Adrenal gland (tissue), 12 donors: ENCODE measurements around the gene JARID2. TPM values are rescaled to one million over a fixed set of nuclear protein-coding genes. Genes with fewer than 3 reads are reported as not detected.

Experiments
- DNase-seq, 7 donors: peaks; one replicate each; pipeline ENCODE4 v3.0.0-alpha.2; 2019 to 2020
- H3K27ac ChIP-seq, 5 donors: fragments of 200-600 bp; sonication (generic) in 4 of 5; 1 replicate in 3 of 5; 2 replicates in 2 of 5; pipeline versions ENCODE4 v1.5.1 to v1.8.0; 2016 to 2020; ENCODE audit warnings: mild to moderate bottlenecking in 1 of 5
- H3K27me3 ChIP-seq: fragments of 200-600 bp; 2 replicates; pipeline ENCODE4 v1.8.0; 2021
- H3K36me3 ChIP-seq, 2 donors: fragments of 200-600 bp; replicated peaks in 1 of 2; 1 replicate in 1 of 2; 2 replicates in 1 of 2; pipeline versions ENCODE4 v1.5.1 to v1.8.0; 2018 to 2022
- H3K4me1 ChIP-seq, 2 donors: fragments of 200-600 bp; replicated peaks in 1 of 2; 1 replicate in 1 of 2; 2 replicates in 1 of 2; pipeline versions ENCODE4 v1.5.1 to v1.8.0; 2018 to 2021
- H3K4me3 ChIP-seq, 4 donors: fragments of 200-600 bp; sonication (generic) in 3 of 4; one replicate each; pipeline ENCODE4 v1.5.1; 2016 to 2018
- H3K9me3 ChIP-seq, 3 donors: fragments of 200-600 bp; sonication (generic) in 1 of 3; replicated peaks in 1 of 3; 1 replicate in 2 of 3; 2 replicates in 1 of 3; pipeline versions ENCODE4 v1.5.1 to v1.8.0; 2016 to 2021
- CTCF ChIP-seq, 6 experiments: fragments of 450-650 bp in 4 of 6; fragments of 200-600 bp in 2 of 6; sonication (generic) in 1 of 6; IDR thresholded peaks; 1 replicate in 5 of 6; 2 replicates in 1 of 6; pipeline versions ENCODE4 v1.5.1 to v1.8.0; 2016 to 2021; ENCODE audit warnings: antibody characterized with exemption in 6 of 6, mild to moderate bottlenecking in 2 of 6, moderate library complexity in 1 of 6
- POLR2A ChIP-seq, 2 donors: fragments of 450-650 bp; IDR thresholded peaks; one replicate each; pipeline ENCODE4 v1.6.1; 2017; ENCODE audit warnings: antibody characterized with exemption in 2 of 2, mild to moderate bottlenecking in 2 of 2, moderate library complexity in 1 of 2
- WGBS, 4 donors: extraction: QIAGEN DNeasy Blood & Tissue Kit in 2 of 4; methylation state at CpG; one replicate each; pipeline versions ENCODE4 v1.1.5 to v1.1.7; 2013 to 2017; 5-methylcytosine and 5-hydroxymethylcytosine counted together
- intact Hi-C, 2 donors: fragments of 100-400 bp; cut with DNase I; formaldehyde crosslinking; loops; one replicate each; pipeline versions ENCODE4 v1.14.1 to v1.15.0; 2022 to 2023
- polyA plus RNA-seq, 3 donors: library from polyadenylated mRNA; stranded (reverse); fragments of 200-250 nt in 2 of 3; fragments of 350-450 nt in 1 of 3; fragmentation: Illumina TruSeq in 1 of 3; extraction: RNeasy Lipid Tissue Mini Kit (QIAGEN cat#74804) in 1 of 3; gene quantifications; one replicate each; pipeline ENCODE4 v1.2.3, GENCODE V29; 2013 to 2014
- total RNA-seq, 9 donors: library from RNA; depleted of rRNA in 4 of 9; stranded (reverse); fragments of >200 nt in 4 of 9; fragments of 120-200 nt in 1 of 9; fragmentation: NEBNext Ultra II Directional in 1 of 9; extraction: Animal tissue kit (Norgen Biotek cat#: 25700) in 1 of 9; gene quantifications; one replicate each; pipeline versions ENCODE4 v1.1.0 to v1.2.4, GENCODE V29; 2013 to 2023
- donor health status: healthy with polysubstance abuse.
- donor health status: Bipolar disorder and iron deficiency.
- donor health status: DM: yes; HTN: yes; CAD: no.
- donor health status: DM: no; HTN: no; CAD: no.
- donor health status: DM: no; HTN: no; CAD: no.
- donor health status: DM: yes; HTN: yes; CAD: no.

The JARID2 gene
- total and polyA plus RNA-seq, 12 donors = 3.0 to 13.6 (median 8.2) TPM

DNA sequence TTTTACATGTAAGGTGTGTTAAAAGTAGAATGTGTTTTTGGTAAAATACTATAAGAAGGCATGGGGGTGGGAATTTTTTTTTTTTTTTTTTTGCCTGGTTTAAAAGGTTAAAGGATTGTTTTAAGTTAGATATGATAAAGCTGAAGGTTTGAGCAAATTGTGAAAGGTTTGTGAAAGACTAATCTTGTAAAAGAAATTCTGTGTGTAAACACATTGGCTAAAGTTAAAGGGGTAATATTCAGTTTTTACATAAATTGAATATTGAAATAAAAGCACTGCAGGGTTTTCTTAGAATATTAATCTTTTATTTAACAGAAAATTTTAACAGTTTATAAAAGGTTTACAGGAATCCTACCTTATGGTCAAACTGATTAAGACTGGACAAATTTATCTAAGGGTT, 311.3 kb downstream of the JARID2 start:
- DNase-seq = no peak
- no peak overlapping the region for H3K27ac ChIP-seq
- intact Hi-C loops = no loop called here
- no peaks in the 10 kb centered on the region for H3K9me3 ChIP-seq
- peaks cover 0 to under 1% of the 10 kb centered on the region in 2 donors for H3K4me1 ChIP-seq
- no peaks in the 10 kb centered on the region for H3K27me3 ChIP-seq
- TF ChIP-seq POLR2A (IDR thresholded peaks at IDR 0.05) (no peak), CTCF (IDR thresholded peaks at IDR 0.05) (no peak)
- no peaks in the 10 kb centered on the region for H3K36me3 ChIP-seq
- no peak overlapping the region for H3K4me3 ChIP-seq

DNA sequence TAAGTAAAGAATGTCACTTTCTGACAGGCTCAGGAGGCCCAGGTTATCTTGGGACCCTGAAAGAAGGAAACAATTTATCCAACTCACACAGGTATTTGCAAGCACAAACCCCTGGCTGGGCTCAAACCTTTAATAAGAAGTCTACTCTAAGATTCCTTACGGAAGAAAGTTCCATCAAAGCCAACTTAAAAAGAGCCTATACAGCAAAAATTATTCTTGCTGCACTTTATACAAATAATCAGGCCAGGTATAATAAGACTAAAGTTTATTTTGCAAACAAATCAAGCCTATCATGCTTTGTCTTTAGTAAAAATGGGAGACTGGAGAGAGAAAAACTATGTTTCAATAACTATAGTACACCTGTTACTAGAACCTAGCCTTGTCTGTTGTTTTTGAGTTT, 314.8 kb downstream of the JARID2 start:
- H3K36me3 ChIP-seq = no peaks in the 10 kb centered on the region
- no peaks in the 10 kb centered on the region for H3K27me3 ChIP-seq
- H3K4me3 ChIP-seq = no peak overlapping the region
- intact Hi-C loops = no loop called here
- no peaks in the 10 kb centered on the region for H3K9me3 ChIP-seq
- 90 to 100% (median 95%) methylated on average over 1 of the region's 1 CpG for WGBS, 4 donors
- no peak for TF ChIP-seq POLR2A (IDR thresholded peaks at IDR 0.05)
- TF ChIP-seq CTCF (IDR thresholded peaks at IDR 0.05) = no peak
- no peaks in the 10 kb centered on the region for H3K4me1 ChIP-seq
- DNase-seq = no peak
- H3K27ac ChIP-seq = no peak overlapping the region

GRCh38 chr6:15561447-15562199, 315.8 kb downstream of the JARID2 start:
- WGBS, 4 donors = 92 to 97% (median 95%) methylated on average over 3 of the region's 3 CpGs

GRCh38 chr6:15562977-15563376, 317.1 kb downstream of the JARID2 start:
- Histone ChIP-seq H3K4me1 (no peaks in the 10 kb centered on the region), H3K27ac (no peak overlapping the region), H3K4me3 (no peak overlapping the region), H3K36me3 (no peaks in the 10 kb centered on the region), H3K9me3 (no peaks in the 10 kb centered on the region), H3K27me3 (no peaks in the 10 kb centered on the region)
- DNase-seq = no peak
- WGBS, 4 donors = 75 to 86% (median 80%) methylated on average over 1 of the region's 1 CpG
- TF ChIP-seq CTCF (IDR thresholded peaks at IDR 0.05) (no peak), POLR2A (IDR thresholded peaks at IDR 0.05) (no peak)
- intact Hi-C loops = no loop called here

More at GRCh38 chr6:15561447-15562199, 315.8 kb downstream of the JARID2 start:
- H3K4me1 ChIP-seq = no peaks in the 10 kb centered on the region
- intact Hi-C loops = no loop called here
- DNase-seq = no peak
- no peak overlapping the region for H3K4me3 ChIP-seq
- TF ChIP-seq POLR2A (IDR thresholded peaks at IDR 0.05) (no peak), CTCF (IDR thresholded peaks at IDR 0.05) (no peak)
- no peaks in the 10 kb centered on the region for H3K9me3 ChIP-seq
- H3K27me3 ChIP-seq = no peaks in the 10 kb centered on the region
- H3K27ac ChIP-seq = no peak overlapping the region
- H3K36me3 ChIP-seq = no peaks in the 10 kb centered on the region
